Stomach smooth muscle (tissue), 2 donors: Measurements from ENCODE around the gene TRAPPC1.

Experiments
- H3K27ac ChIP-seq: one replicate; pipeline ENCODE4 v1.7.0; 2013; ENCODE audit warnings: mild to moderate bottlenecking, low read length, inconsistent platforms
- H3K27me3 ChIP-seq, 2 donors: one replicate each; pipeline ENCODE4 v1.7.0; 2013; ENCODE audit warnings: low read length in 2 of 2; ENCODE audit not compliant: insufficient read depth in 2 of 2, control insufficient read depth in 1 of 2
- H3K36me3 ChIP-seq, 2 donors: one replicate each; pipeline ENCODE4 v1.7.0; 2013; ENCODE audit warnings: low read length in 2 of 2; ENCODE audit not compliant: control insufficient read depth in 2 of 2, insufficient read depth in 2 of 2
- H3K4me1 ChIP-seq: one replicate; pipeline ENCODE4 v1.7.0; 2013; ENCODE audit warnings: low read length; ENCODE audit not compliant: control insufficient read depth, insufficient read depth
- H3K4me3 ChIP-seq, 2 donors: one replicate each; pipeline ENCODE4 v1.7.0; 2013; ENCODE audit warnings: low read length in 2 of 2
- H3K9ac ChIP-seq, 2 donors: one replicate each; pipeline ENCODE4 v1.7.0; 2013; ENCODE audit warnings: low read length in 2 of 2, mild to moderate bottlenecking in 1 of 2
- H3K9me3 ChIP-seq, 2 donors: one replicate each; pipeline ENCODE4 v1.7.0; 2013; ENCODE audit warnings: low read length in 2 of 2; ENCODE audit not compliant: control insufficient read depth in 2 of 2
- donor health status: healthy.
- donor health status: Pancreatic carcinoma.

Gene TRAPPC1

DNA sequence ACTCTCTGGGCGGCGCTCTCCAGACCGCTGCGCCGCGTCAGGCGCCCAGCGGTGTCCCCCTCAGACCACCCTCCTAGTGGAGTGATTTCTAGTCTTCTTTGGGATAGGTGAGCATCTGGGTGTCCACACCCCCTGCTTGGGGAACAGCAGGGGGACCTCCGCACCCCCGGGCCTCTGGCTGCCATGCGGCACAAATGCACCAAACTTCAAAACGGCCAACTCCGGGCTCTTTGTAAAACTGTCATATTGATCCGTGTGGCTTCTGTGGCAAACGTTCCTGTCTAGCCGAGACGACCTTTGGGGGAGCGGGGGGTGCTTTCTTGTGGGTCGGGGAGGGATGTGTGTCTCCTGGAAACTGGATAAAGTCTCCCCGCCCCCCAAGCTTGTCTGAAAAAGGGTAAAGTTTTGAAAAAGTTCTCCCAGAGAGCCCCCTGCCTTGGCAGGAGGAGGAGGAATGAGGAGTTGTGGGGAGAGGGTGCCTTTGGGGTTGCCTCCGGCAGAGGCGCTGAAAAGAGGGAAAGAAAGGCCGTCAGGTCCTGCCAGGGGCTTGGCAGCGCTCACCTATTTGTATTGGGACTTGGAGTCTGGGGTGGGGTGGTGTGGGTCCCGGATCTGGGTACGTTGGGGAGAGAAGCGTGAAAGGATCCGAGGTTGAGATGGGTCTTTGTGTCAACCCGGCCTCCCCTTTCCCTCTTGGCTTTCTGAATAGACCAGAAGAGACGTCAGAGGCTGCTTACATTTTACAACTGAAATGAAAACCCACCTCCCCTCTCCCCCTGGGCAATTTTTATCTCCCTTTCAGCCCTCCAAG, 45.3 kb downstream of the TRAPPC1 start:
- peak overlapping the region; percentile 87 for H3K27ac ChIP-seq
- H3K9me3 ChIP-seq: no peaks in the 10 kb centered on the region
- peaks cover 6 to 7% of the 10 kb centered on the region in 2 donors for H3K36me3 ChIP-seq
- peak overlapping the region; percentile 51 to 64 for H3K9ac ChIP-seq
- peak overlapping the region; percentile 76 to 85 for H3K4me3 ChIP-seq
- H3K4me1 ChIP-seq: peaks cover 48% of the 10 kb centered on the region
- H3K27me3 ChIP-seq: no peaks in the 10 kb centered on the region

DNA sequence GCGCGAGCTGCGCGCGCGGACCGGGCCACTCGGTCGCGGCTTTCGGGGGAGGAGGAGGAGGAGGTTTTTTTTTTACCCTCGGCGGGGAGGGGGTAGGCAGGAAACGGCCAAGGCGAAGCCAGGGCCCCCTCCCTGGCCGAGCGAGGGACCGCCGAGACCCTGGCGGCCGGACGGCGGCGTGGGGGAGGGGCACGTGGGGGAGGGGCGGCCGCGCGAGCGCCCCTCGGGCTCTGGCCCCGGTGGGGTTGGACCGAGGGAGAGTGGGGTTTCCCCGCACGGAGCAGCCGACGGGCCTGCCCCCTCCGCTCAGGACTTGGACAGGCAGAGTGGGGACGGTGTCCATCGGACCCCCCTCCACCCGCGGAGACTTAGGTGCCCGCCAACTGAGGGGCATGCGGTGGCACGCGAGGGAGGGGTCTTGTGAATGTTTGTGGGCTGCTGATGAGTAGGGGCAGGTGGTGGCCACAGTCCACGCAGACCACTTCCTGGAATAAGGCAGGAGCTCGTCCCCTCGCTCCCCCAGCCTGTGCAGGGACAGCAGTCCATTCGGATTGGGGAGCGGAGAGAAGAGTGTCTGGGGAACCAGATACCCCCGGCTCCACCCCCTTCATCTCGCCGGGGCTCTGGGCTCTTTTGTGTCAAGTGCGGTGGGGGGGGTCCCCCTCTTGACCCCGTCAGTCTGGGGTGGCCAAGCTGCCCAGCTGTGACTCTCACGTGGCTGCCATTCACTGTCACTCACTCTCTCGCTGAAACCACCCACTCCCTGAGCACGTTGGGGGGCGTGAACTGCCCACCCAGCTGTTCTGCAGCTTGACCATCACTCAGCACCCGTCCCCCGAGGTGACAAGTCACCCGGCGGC, 46.1 kb downstream of the TRAPPC1 start:
- H3K36me3 ChIP-seq: no peaks in the 10 kb centered on the region
- peaks cover 48% of the 10 kb centered on the region for H3K4me1 ChIP-seq
- peak overlapping the region; percentile 76 to 85 for H3K4me3 ChIP-seq
- peak overlapping the region; percentile 87 for H3K27ac ChIP-seq
- H3K9me3 ChIP-seq: no peaks in the 10 kb centered on the region
- H3K27me3 ChIP-seq: no peaks in the 10 kb centered on the region
- H3K9ac ChIP-seq: peak overlapping the region; percentile 47 to 64

DNA sequence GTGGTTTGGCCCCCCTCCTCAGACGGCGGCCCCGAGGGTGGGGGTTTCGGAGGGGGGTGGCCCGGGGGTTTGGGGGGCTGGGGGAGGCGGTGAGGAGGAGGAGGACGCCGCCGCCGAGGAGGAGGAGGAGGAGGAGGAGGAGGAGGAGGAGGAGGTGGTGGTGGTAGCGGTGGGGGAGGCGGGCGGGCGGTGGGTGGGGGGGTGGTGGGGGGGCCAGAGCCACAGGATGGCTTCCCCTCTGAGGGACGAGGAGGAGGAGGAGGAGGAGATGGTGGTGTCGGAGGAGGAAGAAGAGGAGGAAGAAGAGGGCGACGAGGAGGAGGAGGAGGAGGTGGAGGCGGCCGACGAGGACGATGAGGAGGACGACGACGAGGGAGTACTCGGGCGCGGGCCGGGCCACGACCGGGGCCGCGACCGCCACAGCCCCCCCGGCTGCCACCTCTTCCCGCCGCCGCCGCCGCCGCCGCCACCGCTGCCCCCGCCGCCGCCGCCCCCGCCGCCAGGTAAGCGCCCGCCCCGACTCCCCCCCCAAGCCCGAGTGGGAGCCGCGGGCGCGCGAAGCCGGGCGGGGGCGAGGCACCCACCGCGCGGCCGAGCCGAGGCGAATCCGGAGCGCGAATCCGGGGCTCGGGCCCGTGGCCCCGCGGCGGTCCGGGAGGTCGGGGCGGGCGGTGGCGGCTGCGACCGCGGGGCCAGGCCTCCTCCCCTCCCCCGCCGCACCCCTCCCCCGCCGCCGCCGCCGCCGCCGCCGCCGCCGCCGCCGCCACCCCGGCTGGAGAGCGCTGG, 47.0 kb downstream of the TRAPPC1 start:
- Histone ChIP-seq H3K9ac (no peak overlapping the region), H3K4me1 (peaks cover 43% of the 10 kb centered on the region), H3K4me3 (peak overlapping the region; percentile 76 to 85)

DNA sequence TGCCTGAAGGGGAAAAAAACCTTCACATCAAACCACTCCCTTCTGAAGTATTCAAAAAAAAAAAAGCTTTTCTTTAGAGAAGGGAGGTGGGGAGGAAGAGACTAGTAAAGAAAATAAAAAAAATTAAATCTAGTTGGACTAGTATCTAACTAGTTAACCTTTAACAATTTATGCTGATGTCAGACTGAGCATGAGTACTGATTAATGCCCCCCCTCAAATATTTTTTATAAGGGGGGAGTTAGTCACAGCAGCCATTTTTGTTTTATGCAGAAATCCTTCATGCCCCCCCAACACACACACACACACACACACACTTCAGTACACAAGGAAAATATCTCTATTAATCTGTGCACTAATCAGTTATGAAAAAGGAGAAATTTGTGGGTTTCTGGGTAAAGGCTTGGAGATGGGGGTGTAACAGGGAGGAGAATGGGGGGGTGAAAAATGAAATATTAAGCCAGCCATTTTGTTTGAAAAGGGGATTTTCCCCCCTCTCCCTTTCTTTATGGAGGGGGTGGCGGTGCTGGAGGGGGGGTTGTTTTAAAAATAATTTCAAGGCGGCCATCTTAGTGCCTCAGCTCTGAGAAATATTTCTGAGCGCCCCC, 47.9 kb downstream of the TRAPPC1 start:
- Histone ChIP-seq H3K4me3 (no peak overlapping the region), H3K4me1 (peaks cover 34% of the 10 kb centered on the region), H3K9ac (no peak overlapping the region)

More for the DNA sequence above, 47.0 kb downstream of the TRAPPC1 start:
- Histone ChIP-seq H3K27me3 (no peaks in the 10 kb centered on the region), H3K27ac (no peak overlapping the region), H3K9me3 (no peaks in the 10 kb centered on the region), H3K36me3 (no peaks in the 10 kb centered on the region)

DNA sequence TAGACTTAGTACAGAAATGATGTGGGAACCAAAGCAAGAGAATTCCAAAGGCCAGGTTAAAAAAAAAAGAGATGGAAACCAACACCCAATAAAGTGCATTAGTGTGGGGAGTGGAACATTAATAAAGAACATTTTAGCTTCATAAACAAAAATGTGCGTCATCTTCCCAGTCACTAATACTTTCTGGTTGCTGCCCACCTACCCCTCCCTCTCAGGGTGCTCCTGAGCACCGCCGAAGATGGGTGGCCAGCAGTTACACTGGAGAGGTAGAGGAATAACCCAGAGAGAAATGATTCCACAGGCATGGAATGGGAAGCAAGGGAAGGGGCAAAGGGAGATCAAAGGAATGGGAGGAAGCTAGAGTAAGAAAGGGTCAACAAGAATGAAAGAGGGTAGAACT, 49.1 kb downstream of the TRAPPC1 start:
- Histone ChIP-seq H3K4me1 (peaks cover 22% of the 10 kb centered on the region), H3K27ac (no peak overlapping the region), H3K27me3 (no peaks in the 10 kb centered on the region), H3K36me3 (no peaks in the 10 kb centered on the region), H3K9ac (no peak overlapping the region), H3K4me3 (peak overlapping the region in 1 of 2 donors; percentile 31), H3K9me3 (no peaks in the 10 kb centered on the region)

More for the DNA sequence above, 47.9 kb downstream of the TRAPPC1 start:
- Histone ChIP-seq H3K36me3 (no peaks in the 10 kb centered on the region), H3K27me3 (no peaks in the 10 kb centered on the region), H3K9me3 (no peaks in the 10 kb centered on the region), H3K27ac (no peak overlapping the region)

DNA sequence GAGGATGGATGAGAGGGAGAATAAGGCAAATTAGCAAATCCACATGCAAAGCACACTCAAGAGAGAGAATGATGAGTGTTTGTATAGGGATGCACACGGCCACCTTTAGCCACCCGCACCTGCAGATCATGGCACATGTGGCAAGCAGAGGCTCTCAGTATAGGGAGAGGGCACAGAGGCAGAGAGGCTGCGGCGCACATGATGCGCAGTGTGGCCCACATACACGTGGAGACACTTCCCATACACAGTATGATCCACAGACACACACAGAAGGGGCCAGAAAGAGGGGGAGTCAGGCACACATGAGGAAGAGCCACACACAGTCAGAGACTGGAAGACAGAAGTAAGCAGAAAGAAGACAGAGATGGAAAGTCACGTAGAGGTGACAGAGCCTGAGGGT, 49.7 kb downstream of the TRAPPC1 start:
- Histone ChIP-seq H3K9me3 (no peaks in the 10 kb centered on the region), H3K4me1 (peaks cover 16% of the 10 kb centered on the region), H3K27me3 (no peaks in the 10 kb centered on the region), H3K36me3 (no peaks in the 10 kb centered on the region), H3K4me3 (no peak overlapping the region), H3K9ac (no peak overlapping the region), H3K27ac (peak overlapping the region; percentile 31)

DNA sequence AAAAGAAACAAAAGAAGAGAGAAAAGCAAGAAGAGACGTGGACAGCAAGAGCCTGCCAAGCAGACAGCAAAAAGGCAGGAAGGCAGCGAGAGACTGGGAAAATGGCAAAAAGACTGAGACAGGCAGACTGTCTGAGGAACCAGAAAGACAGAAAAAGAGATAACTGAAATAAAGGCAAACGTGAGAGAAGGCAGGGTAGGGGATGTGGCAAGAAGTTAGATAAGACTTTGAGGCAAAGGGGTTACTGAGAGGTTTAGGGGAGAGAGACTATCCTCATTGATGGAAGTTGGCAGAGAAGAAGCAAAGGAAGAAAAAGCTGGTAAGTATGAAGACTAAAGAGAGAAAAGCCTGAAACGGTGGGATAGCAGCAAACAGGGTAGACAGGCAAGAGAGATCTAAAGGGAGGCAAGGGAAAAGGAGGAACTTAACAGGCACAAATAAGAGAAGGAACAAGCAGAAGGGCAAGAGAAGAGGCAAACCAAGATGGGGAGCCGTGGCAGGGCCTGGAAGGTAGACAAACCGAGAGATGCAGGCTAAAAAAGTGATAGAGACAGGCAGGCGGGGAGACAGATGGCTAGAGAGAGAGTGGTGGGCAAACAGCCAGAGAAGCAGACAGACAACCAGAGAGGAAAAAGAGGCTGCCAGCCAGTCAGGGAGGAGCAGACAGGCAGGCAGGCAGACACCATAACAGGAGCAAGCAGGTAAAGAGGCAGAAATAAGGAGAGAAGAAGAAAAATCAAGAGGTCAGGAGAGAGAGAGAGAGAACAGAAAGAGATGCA, 50.3 kb downstream of the TRAPPC1 start:
- Histone ChIP-seq H3K4me3 (no peak overlapping the region), H3K9ac (no peak overlapping the region), H3K36me3 (no peaks in the 10 kb centered on the region), H3K4me1 (peaks cover 10% of the 10 kb centered on the region), H3K27ac (no peak overlapping the region), H3K9me3 (no peaks in the 10 kb centered on the region), H3K27me3 (no peaks in the 10 kb centered on the region)
